Activated T-helper 17 cell treated with anti-CD3 and anti-CD28 coated beads, Interleukin-2, amount 50 U/mL, for 72 hours (primary cell): ENCODE results near the gene GTPBP6. TPM values are rescaled to one million over a fixed set of nuclear protein-coding genes. Genes with fewer than 3 reads are reported as not detected.
"Not testable (repeated sequence)": the region's sequence is repeated elsewhere in the genome, so short reads cannot be mapped to it uniquely, and the experiment has no call there.

ENCODE experiments used
- ATAC-seq: fragments of 150-1000 bp; cut with Tn5 transposase; replicated peaks from 2 replicates; pipeline ENCODE4 v1.10.0; 2021; ENCODE audit warnings: mild to moderate bottlenecking, moderate library complexity
- H3K27ac Mint-ChIP-seq: one replicate; pipeline ENCODE4 v1.8.0; 2022; ENCODE audit warnings: mixed read lengths
- H3K27me3 Mint-ChIP-seq: one replicate; pipeline ENCODE4 v1.8.0; 2022; ENCODE audit warnings: mixed read lengths
- H3K36me3 Mint-ChIP-seq: one replicate; pipeline ENCODE4 v1.8.0; 2022; ENCODE audit warnings: low read depth, mild to moderate bottlenecking, mixed read lengths
- H3K4me1 Mint-ChIP-seq: one replicate; pipeline ENCODE4 v1.8.0; 2022; ENCODE audit warnings: mixed read lengths
- H3K4me3 Mint-ChIP-seq: one replicate; pipeline ENCODE4 v1.8.0; 2022; ENCODE audit warnings: mild to moderate bottlenecking, mixed read lengths
- H3K9me3 Mint-ChIP-seq: one replicate; pipeline ENCODE4 v1.8.0; 2022; ENCODE audit warnings: mixed read lengths
- total RNA-seq, 2 donors: library from RNA; stranded (reverse); gene quantifications; one replicate each; pipeline ENCODE4 v1.2.3, GENCODE V29; 2022

Gene GTPBP6
- total RNA-seq, 2 donors from 2014 or later, result 48.2 to 61.2 TPM

- Mint-ChIP-seq H3K27me3 (no peaks in the 10 kb centered on the region), H3K9me3 (peaks cover 5% of the 10 kb centered on the region), H3K4me1 (peaks cover 17% of the 10 kb centered on the region), H3K36me3 (peaks cover 26% of the 10 kb centered on the region), H3K4me3 (no peak overlapping the region), H3K27ac (no peak overlapping the region)
- no peak for ATAC-seq
Measured at GRCh38 chrX:355329-356050, 36.9 kb upstream of the GTPBP6 start.

GRCh38 chrX:353566-354535, 35.3 kb upstream of the GTPBP6 start:
- Mint-ChIP-seq H3K4me1 (peaks cover 17% of the 10 kb centered on the region), H3K4me3 (no peak overlapping the region)

DNA sequence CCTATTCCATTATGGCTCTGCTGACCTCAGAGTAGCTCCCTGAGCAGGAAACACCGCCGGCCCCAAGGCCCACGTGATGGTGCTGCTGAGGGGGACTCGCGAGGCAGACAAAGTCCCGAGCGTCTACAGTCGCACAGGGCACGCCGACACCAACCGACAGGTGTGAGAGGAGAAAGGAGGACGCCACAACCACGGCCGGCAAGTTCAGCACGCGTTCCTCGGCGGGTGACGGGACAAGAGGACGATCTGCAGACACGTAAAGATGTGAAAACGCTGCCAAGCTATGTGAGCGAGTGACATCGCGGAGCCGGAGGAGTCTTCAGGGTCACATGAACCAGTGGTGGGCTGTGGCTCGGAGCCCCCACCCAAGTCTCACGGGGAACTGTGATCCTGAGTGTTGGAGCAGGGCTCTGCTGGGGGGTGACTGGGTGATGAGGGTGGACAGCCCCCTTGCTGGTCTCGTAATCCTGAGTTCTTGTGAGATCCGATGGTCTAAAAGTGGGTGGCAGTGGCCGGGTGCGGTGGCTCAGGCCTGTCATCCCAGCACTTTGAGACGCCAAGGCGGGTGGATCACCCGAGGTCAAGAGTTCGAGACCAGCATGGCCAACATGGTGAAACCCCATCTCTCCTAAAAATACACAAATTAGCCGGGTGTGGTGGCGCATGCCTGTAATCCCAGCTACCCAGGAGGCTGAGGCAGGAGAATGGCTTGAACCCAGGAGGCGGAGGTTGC, 34.2 kb upstream of the GTPBP6 start:
- Mint-ChIP-seq H3K4me1 (peaks cover 15% of the 10 kb centered on the region), H3K27ac (no peak overlapping the region), H3K4me3 (no peak overlapping the region), H3K27me3 (no peaks in the 10 kb centered on the region), H3K36me3 (peaks cover 11% of the 10 kb centered on the region), H3K9me3 (peaks cover 5% of the 10 kb centered on the region)
- ATAC-seq, result no peak

More at GRCh38 chrX:353566-354535, 35.3 kb upstream of the GTPBP6 start:
- Mint-ChIP-seq H3K9me3 (peaks cover 5% of the 10 kb centered on the region), H3K27me3 (no peaks in the 10 kb centered on the region), H3K36me3 (peaks cover 13% of the 10 kb centered on the region), H3K27ac (no peak overlapping the region)
- no peak for ATAC-seq

DNA sequence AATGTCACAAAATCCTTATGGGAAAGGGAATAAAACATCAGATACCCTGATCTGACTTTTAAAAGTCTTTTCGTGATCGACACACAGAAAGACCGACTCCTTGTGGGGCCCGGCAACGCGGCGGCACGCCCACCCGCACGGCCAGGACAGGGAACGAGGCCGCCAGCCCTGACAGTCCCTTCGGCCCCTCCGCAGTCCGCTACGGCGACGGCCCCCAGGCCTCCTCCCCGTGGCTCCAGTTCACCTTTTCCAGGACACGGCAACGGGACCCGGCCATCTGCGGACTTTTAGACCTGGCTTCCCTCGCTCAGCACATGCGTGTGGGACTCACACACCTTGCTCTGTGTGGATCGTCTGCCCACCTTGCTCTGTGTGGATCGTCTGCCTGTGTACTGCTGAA, 33.6 kb upstream of the GTPBP6 start:
- H3K27ac Mint-ChIP-seq, result no peak overlapping the region
- no peak overlapping the region for H3K4me3 Mint-ChIP-seq
- ATAC-seq, result no peak
- H3K9me3 Mint-ChIP-seq, result no peaks in the 10 kb centered on the region
- H3K27me3 Mint-ChIP-seq, result no peaks in the 10 kb centered on the region
- H3K4me1 Mint-ChIP-seq, result peaks cover 9% of the 10 kb centered on the region
- peaks cover 5% of the 10 kb centered on the region for H3K36me3 Mint-ChIP-seq

- Mint-ChIP-seq H3K27me3 (no peaks in the 10 kb centered on the region), H3K27ac (no peak overlapping the region), H3K36me3 (peaks cover under 1% of the 10 kb centered on the region), H3K4me3 (no peak overlapping the region), H3K9me3 (no peaks in the 10 kb centered on the region), H3K4me1 (peaks cover 5% of the 10 kb centered on the region)
- no peak for ATAC-seq
Measured at GRCh38 chrX:351736-352135, 33.1 kb upstream of the GTPBP6 start.

GRCh38 chrX:351324-351641, 32.7 kb upstream of the GTPBP6 start:
- H3K27ac Mint-ChIP-seq, ATAC-seq, H3K27me3 Mint-ChIP-seq, H3K4me1 Mint-ChIP-seq, H3K4me3 Mint-ChIP-seq, H3K9me3 Mint-ChIP-seq, H3K36me3 Mint-ChIP-seq: not testable (repeated sequence)

- Mint-ChIP-seq H3K27me3 (no peaks in the 10 kb centered on the region), H3K4me3 (no peak overlapping the region), H3K4me1 (no peaks in the 10 kb centered on the region), H3K36me3 (no peaks in the 10 kb centered on the region), H3K9me3 (no peaks in the 10 kb centered on the region), H3K27ac (no peak overlapping the region)
- ATAC-seq, result no peak
Measured at GRCh38 chrX:350534-351323, 32.1 kb upstream of the GTPBP6 start.

DNA sequence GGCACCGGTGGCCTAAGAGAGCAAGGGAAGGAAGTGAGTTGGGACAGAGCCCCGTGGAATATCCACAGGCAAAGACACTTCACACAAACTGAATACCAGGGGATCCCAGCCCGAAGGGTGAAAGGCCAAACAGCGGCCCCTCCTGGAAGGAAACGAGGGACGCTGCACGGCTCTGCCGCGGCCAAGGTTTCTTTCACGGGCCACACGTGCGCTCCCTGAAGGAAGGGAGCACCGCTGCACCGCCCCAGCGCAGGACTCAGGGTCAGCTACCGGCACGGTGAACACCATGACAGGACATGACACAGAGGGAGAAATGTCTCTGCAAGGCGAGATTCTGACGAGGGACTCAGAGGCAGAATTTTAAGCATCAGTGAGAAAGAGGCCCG, 31.5 kb upstream of the GTPBP6 start:
- Mint-ChIP-seq H3K4me3 (no peak overlapping the region), H3K27me3 (no peaks in the 10 kb centered on the region), H3K4me1 (no peaks in the 10 kb centered on the region), H3K9me3 (no peaks in the 10 kb centered on the region), H3K27ac (no peak overlapping the region), H3K36me3 (no peaks in the 10 kb centered on the region)
- ATAC-seq, result no peak

GRCh38 chrX:349702-350101, 31.1 kb upstream of the GTPBP6 start:
- Mint-ChIP-seq H3K36me3 (no peaks in the 10 kb centered on the region), H3K4me3 (no peak overlapping the region), H3K9me3 (no peaks in the 10 kb centered on the region), H3K27me3 (no peaks in the 10 kb centered on the region), H3K27ac (no peak overlapping the region), H3K4me1 (no peaks in the 10 kb centered on the region)
- no peak for ATAC-seq

DNA sequence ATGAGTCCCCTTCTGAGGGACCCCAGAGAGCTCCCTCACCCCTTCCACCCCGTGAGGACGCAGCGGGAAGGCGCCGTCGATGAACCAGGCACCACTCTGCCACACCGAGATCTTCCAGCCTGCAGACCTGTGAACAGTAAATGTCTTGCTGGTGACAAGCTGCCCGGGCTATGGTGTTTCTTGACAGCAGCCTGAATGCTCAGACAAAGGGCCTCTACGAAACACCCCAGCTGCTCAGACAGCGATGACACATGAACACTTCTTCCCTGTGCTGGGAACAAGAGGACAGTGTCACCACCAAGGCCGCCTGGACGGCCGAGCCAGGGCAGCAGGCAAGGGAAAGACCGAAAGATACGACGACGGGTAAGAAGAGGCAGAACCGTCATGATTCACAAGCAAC, 30.6 kb upstream of the GTPBP6 start:
- Mint-ChIP-seq H3K4me3 (no peak overlapping the region), H3K4me1 (no peaks in the 10 kb centered on the region), H3K27me3 (no peaks in the 10 kb centered on the region), H3K9me3 (no peaks in the 10 kb centered on the region), H3K36me3 (no peaks in the 10 kb centered on the region), H3K27ac (no peak overlapping the region)
- ATAC-seq, result no peak

DNA sequence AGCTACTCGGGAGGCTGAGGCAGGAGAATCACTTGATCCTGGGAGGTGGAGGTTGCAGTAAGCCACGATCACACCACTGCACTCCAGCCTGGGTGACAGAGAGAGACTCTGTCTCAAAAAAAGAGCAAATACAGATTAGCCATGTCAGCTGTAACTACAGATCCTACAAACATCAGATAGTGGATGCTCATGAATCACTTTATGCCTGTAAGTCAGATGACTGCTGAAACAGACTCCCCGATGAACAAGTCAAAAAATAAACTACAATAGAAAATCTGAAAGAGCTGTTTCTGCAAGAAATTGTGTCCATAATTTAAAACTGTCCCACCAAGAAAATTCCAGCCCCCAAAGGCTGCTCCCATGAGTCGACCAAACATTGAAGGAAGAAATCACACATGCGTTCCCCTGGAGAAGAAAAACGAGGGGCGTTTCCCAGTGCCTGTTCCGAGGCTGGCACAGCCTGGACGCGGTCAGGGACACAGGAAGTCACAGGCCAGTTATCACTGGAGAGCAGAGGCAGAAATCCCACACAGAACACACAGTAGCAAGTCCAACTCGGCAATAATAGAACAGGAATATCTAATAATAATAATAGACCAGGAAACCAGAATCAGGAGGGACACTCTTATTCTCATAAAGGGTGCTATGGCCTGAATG, 30.0 kb upstream of the GTPBP6 start:
- ATAC-seq, result no peak
- H3K27ac Mint-ChIP-seq, result no peak overlapping the region
- H3K9me3 Mint-ChIP-seq, result no peaks in the 10 kb centered on the region

DNA sequence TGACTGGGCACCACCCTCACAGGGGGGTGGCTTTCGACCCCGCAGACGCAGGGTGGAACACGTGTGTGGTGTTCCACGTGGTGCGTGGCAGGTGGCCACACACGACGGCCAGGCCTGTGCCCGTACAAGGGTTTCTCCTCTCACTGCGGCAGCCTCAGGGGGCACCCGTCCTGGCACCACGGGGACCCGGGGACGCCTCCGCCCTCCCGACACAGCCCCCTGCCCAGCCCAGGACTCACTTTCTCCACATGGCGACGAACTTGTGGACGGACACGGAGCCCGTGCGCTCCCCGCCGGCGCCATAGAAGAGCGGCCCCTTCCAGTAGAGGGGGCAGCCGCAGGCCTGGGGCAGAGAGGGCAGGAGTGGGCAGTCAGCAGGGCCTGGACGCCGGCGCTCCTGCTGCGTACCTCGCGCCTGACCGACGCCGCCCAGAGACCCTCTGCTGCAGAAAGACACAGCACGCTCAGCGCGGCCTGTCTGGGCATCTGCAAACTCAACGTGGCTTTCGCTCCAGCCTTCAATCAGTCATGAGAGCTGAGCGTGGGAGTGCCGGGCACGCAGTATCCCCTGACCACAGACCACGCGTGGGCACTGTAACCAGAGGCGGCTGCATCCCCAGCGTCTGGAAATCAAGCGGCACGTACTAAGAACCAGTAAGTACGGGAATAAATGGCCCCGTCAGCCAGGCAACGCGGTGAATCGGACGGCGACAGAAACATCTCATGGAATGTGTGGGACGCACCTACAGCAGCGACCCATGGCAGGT, 28.9 kb upstream of the GTPBP6 start:
- ATAC-seq, result no peak
- Mint-ChIP-seq H3K4me1 (no peaks in the 10 kb centered on the region), H3K27ac (no peak overlapping the region), H3K9me3 (no peaks in the 10 kb centered on the region), H3K4me3 (no peak overlapping the region), H3K36me3 (no peaks in the 10 kb centered on the region), H3K27me3 (no peaks in the 10 kb centered on the region)

More for the DNA sequence above, 30.0 kb upstream of the GTPBP6 start:
- Mint-ChIP-seq H3K4me1 (no peaks in the 10 kb centered on the region), H3K4me3 (no peak overlapping the region), H3K36me3 (no peaks in the 10 kb centered on the region), H3K27me3 (no peaks in the 10 kb centered on the region)
